Esophagus squamous epithelium (tissue), 5 donors: ENCODE results near the gene GRID2. TPM values are rescaled to one million over a fixed set of nuclear protein-coding genes. Genes with fewer than 3 reads are reported as not detected.

Source experiments
- DNase-seq: peaks from one replicate; lab custom pipeline; 2025; lab: John Stamatoyannopoulos, UW
- H3K27ac ChIP-seq, 4 donors: fragments of 200-600 bp; sonication (generic); one replicate each; pipeline ENCODE4 v1.5.1; 2016 to 2019; ENCODE audit warnings: mild to moderate bottlenecking in 1 of 4
- H3K27me3 ChIP-seq, 4 donors: fragments of 200-600 bp; sonication (generic); 1 replicate in 3 of 4; 2 replicates in 1 of 4; pipeline versions ENCODE4 v1.5.1 to v1.6.0; 2017 to 2021; ENCODE audit warnings: antibody characterized with exemption in 1 of 4
- H3K36me3 ChIP-seq, 3 donors: fragments of 200-600 bp; sonication (generic); one replicate each; pipeline ENCODE4 v1.5.1; 2016 to 2019
- H3K4me1 ChIP-seq, 3 donors: fragments of 200-600 bp; sonication (generic); one replicate each; pipeline ENCODE4 v1.5.1; 2017 to 2019
- H3K4me3 ChIP-seq, 4 donors: fragments of 200-600 bp; sonication (generic); 1 replicate in 3 of 4; 2 replicates in 1 of 4; pipeline ENCODE4 v1.5.1; 2016 to 2019; ENCODE audit warnings: mild to moderate bottlenecking in 2 of 4, moderate library complexity in 1 of 4
- H3K9me3 ChIP-seq, 3 donors: fragments of 200-600 bp; sonication (generic); one replicate each; pipeline ENCODE4 v1.5.1; 2016 to 2019
- POLR2A ChIP-seq, 4 donors: fragments of 450-650 bp; IDR thresholded peaks; one replicate each; pipeline ENCODE4 v1.6.1; 2017; ENCODE audit warnings: antibody characterized with exemption in 4 of 4, mild to moderate bottlenecking in 4 of 4, moderate library complexity in 3 of 4
- WGBS, 2 donors: methylation state at CpG; one replicate each; pipeline ENCODE4 v1.1.5; 2018; 5-methylcytosine and 5-hydroxymethylcytosine counted together
- intact Hi-C: fragments of 100-400 bp; cut with DNase I; formaldehyde crosslinking; loops from one replicate; pipeline ENCODE4 v1.15.0; 2022
- total RNA-seq, 4 donors: library from RNA; depleted of rRNA; stranded (reverse); fragments of >200 nt; gene quantifications; one replicate each; pipeline ENCODE4 v1.1.0, GENCODE V29; 2016
- TF ChIP-seq, protein P1 (sequence below), 6 experiments: fragments of 450-650 bp in 4 of 6; fragments of 200-600 bp in 2 of 6; sonication (generic) in 2 of 6; IDR thresholded peaks; one replicate each; pipeline ENCODE4 v1.5.1; 2016 to 2019; ENCODE audit warnings: antibody characterized with exemption in 6 of 6, mild to moderate bottlenecking in 4 of 6, moderate library complexity in 4 of 6
- donor health status: DM: yes; HTN: yes; CAD: no.

The GRID2 gene
- total RNA-seq, 4 donors from 2014 or later, result not detected

DNA sequence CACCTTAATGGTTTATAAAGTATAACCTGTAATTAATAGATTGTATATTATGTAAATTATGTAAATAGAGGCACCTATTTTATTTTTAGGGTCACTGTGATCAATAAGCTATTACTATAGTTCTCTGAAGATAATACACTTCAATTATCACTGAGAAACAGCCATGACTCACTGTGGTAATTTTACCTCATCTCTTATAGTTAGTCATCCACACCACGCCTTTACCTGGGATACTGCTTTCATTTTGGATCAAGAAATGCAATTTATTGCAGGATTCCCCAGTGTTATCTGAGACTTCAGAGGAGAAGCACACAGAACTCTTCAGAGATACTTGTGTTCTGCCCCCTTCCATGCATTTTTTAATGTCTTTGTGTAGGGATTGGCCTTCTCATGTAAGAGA lies 1176.7 kb downstream of the GRID2 start:
- no peak for TF ChIP-seq POLR2A (IDR thresholded peaks at IDR 0.05)
- TF ChIP-seq, protein P1, sequence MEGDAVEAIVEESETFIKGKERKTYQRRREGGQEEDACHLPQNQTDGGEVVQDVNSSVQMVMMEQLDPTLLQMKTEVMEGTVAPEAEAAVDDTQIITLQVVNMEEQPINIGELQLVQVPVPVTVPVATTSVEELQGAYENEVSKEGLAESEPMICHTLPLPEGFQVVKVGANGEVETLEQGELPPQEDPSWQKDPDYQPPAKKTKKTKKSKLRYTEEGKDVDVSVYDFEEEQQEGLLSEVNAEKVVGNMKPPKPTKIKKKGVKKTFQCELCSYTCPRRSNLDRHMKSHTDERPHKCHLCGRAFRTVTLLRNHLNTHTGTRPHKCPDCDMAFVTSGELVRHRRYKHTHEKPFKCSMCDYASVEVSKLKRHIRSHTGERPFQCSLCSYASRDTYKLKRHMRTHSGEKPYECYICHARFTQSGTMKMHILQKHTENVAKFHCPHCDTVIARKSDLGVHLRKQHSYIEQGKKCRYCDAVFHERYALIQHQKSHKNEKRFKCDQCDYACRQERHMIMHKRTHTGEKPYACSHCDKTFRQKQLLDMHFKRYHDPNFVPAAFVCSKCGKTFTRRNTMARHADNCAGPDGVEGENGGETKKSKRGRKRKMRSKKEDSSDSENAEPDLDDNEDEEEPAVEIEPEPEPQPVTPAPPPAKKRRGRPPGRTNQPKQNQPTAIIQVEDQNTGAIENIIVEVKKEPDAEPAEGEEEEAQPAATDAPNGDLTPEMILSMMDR (IDR thresholded peaks at IDR 0.05), result no peak

DNA sequence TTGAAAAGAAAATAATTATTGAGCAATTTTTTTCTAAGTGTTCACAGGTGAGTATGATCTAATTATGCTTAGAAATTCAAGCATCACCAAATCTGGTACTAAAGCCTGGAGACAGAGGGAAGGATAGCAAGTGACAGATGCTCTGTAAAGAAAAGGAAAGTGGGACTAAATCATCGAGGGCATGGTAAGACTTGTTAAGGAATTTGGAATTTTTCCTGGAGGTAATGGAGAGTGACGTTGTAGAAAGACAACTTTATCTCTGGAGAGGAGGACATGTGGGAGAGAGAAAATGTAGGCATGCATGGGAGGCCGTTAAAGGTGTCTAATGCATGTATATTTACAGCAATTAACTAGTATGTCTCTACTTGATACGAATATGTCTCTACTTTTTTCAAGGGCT lies 1191.6 kb downstream of the GRID2 start:
- Histone ChIP-seq H3K9me3 (no peaks in the 10 kb centered on the region), H3K36me3 (no peaks in the 10 kb centered on the region), H3K4me3 (no peak overlapping the region), H3K27ac (no peak overlapping the region), H3K4me1 (no peaks in the 10 kb centered on the region), H3K27me3 (no peaks in the 10 kb centered on the region)
- DNase-seq, result no peak
- TF ChIP-seq POLR2A (IDR thresholded peaks at IDR 0.05), result no peak
- TF ChIP-seq, protein P1 (IDR thresholded peaks at IDR 0.05), result no peak
- intact Hi-C loops, result no loop called here
- WGBS, 2 donors, result 38 to 47% methylated on average over 4 of the region's 4 CpGs

More for the DNA sequence above, 1176.7 kb downstream of the GRID2 start:
- no peak for DNase-seq
- Histone ChIP-seq H3K4me3 (no peak overlapping the region), H3K27me3 (no peaks in the 10 kb centered on the region), H3K9me3 (no peaks in the 10 kb centered on the region), H3K27ac (no peak overlapping the region), H3K4me1 (no peaks in the 10 kb centered on the region), H3K36me3 (no peaks in the 10 kb centered on the region)
- intact Hi-C loops, result no loop called here
- WGBS, 2 donors, result 41 to 50% methylated on average over 1 of the region's 1 CpG

DNA sequence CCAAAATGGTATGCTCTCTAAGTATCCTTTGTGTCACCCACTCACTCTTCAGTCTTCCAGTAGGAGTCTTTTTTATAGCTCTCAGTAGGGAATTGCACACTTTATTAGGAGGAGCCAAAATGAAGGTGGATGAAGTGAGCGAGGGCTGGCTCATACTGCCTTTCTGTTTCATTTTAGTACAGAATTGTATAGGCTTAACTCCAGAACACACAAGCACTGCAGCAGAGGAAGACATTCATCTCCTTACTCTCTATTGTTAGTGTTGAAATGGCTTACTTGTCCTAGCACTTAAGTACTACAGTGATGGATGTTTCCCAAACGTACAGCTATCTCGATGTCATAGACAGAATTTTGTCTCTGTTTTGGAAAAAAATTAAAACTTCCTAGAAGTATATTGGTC lies 1197.5 kb downstream of the GRID2 start:
- Histone ChIP-seq H3K27me3 (no peaks in the 10 kb centered on the region), H3K4me3 (no peak overlapping the region), H3K4me1 (no peaks in the 10 kb centered on the region), H3K36me3 (no peaks in the 10 kb centered on the region), H3K27ac (no peak overlapping the region), H3K9me3 (no peaks in the 10 kb centered on the region)
- DNase-seq, result no peak
- no peak for TF ChIP-seq POLR2A (IDR thresholded peaks at IDR 0.05)
- TF ChIP-seq, protein P1 (IDR thresholded peaks at IDR 0.05), result no peak
- intact Hi-C loops, result no loop called here
- 32 to 37% methylated on average over 3 of the region's 3 CpGs for WGBS, 2 donors

DNA sequence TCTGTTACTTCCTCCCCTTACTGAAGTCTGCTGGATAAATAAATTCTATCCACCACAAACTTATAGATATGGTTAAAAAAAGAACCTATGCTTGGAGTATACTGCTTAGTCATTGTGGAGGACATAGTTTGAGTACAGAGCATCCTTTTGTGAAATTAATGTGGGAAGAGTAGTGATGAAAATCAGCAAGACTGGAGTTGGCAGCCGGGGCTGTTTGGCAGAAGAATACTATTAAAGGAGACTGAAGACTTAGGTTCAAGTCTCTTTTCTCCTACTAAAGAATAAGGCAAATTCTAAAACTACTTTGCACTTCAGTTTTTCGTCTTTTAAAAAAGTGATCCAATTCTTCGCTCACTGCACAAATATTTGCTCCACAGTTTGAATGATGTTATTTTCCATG lies 1198.2 kb downstream of the GRID2 start:
- intact Hi-C loops, result no loop called here
- H3K9me3 ChIP-seq, result no peaks in the 10 kb centered on the region
- WGBS, 2 donors, result 70 to 82% methylated on average over 3 of the region's 3 CpGs
- no peak overlapping the region for H3K4me3 ChIP-seq
- DNase-seq, result no peak
- H3K27me3 ChIP-seq, result no peaks in the 10 kb centered on the region
- H3K27ac ChIP-seq, result no peak overlapping the region
- H3K4me1 ChIP-seq, result no peaks in the 10 kb centered on the region
- TF ChIP-seq POLR2A (IDR thresholded peaks at IDR 0.05), result no peak
- TF ChIP-seq, protein P1 (IDR thresholded peaks at IDR 0.05), result no peak
- no peaks in the 10 kb centered on the region for H3K36me3 ChIP-seq

DNA sequence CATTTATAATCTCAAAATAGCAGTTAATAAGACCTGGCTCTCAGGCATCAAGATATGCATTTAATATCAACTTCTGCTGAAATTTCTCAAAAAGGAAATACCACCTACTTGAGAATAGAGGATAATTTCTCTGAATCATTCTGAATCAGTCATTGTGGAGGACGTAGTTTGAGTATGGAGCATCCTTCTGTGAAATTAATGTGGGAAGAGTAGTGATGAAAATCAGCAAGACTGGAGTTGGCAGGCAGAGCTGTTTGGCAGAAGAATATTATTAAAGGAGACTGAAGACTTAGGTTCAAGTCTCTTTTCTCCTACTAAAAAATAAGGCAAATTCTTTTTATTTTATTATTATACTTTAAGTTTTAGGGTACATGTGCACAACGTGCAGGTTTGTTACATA lies 1199.2 kb downstream of the GRID2 start:
- H3K27ac ChIP-seq, result no peak overlapping the region
- no peaks in the 10 kb centered on the region for H3K36me3 ChIP-seq
- H3K4me1 ChIP-seq, result no peaks in the 10 kb centered on the region
- no peaks in the 10 kb centered on the region for H3K27me3 ChIP-seq
- 54 to 72% methylated on average over 2 of the region's 2 CpGs for WGBS, 2 donors
- DNase-seq, result no peak
- no peak overlapping the region for H3K4me3 ChIP-seq
- no peaks in the 10 kb centered on the region for H3K9me3 ChIP-seq
- TF ChIP-seq, protein P1 (IDR thresholded peaks at IDR 0.05), result no peak
- no peak for TF ChIP-seq POLR2A (IDR thresholded peaks at IDR 0.05)
- intact Hi-C loops, result no loop called here
